PC-9 (cell line): Measurements from ENCODE around the gene MRC2. TPM values are rescaled to one million over a fixed set of nuclear protein-coding genes. Genes with fewer than 3 reads are reported as not detected.

Experiments used
- BruUV-seq: library from RNA; stranded (reverse); fragments of 400-500 nt; replicated peaks from 2 replicates; lab custom pipeline; 2021; lab: Mats Ljungman, UMichigan
- CTCF ChIA-PET: fragments of 300-600 bp; sonication (Branson Sonifier 250); formaldehyde crosslinking; loops from one replicate; lab custom pipeline; 2022; ENCODE audit warnings: antibody characterized with exemption; lab: Charles Lee
- POLR2A ChIA-PET: fragments of 300-600 bp; sonication (Branson Sonifier 250); formaldehyde crosslinking; loops from one replicate; lab custom pipeline; 2022; ENCODE audit warnings: antibody characterized with exemption; ENCODE audit not compliant: unreplicated experiment; lab: Charles Lee
- DNase-seq, 2 experiments: peaks; one replicate each; pipeline versions ENCODE4 v3.0.0 to v3.0.0-alpha.2; 2015 to 2022; ENCODE audit warnings: mixed read lengths in 1 of 2
- H2AFZ ChIP-seq: fragments of 200-600 bp; sonication (generic); 2 replicates; pipeline ENCODE4 v1.8.1; 2017; ENCODE audit warnings: antibody characterized with exemption
- H3F3A ChIP-seq: fragments of 200-600 bp; sonication (generic); 2 replicates; pipeline ENCODE4 v1.8.1; 2017; ENCODE audit warnings: antibody characterized with exemption, mild to moderate bottlenecking, low read depth; ENCODE audit not compliant: insufficient read depth
- H3K27ac ChIP-seq: fragments of 200-600 bp; sonication (generic); 2 replicates; pipeline ENCODE4 v1.6.1; 2016; ENCODE audit warnings: mixed run types
- H3K27me3 ChIP-seq: fragments of 200-600 bp; sonication (generic); 2 replicates; pipeline ENCODE4 v1.6.1; 2016; ENCODE audit warnings: low read depth, mixed run types; ENCODE audit not compliant: insufficient read depth
- H3K36me3 ChIP-seq: fragments of 200-600 bp; sonication (generic); 2 replicates; pipeline ENCODE4 v1.6.1; 2016; ENCODE audit warnings: low read depth, mixed run types
- H3K4me1 ChIP-seq: fragments of 200-600 bp; sonication (generic); replicated peaks from 2 replicates; pipeline ENCODE4 v1.6.1; 2016; ENCODE audit warnings: mixed run types; ENCODE audit not compliant: insufficient read depth
- H3K4me2 ChIP-seq: fragments of 200-600 bp; sonication (generic); 2 replicates; pipeline ENCODE4 v1.6.1; 2017; ENCODE audit warnings: mixed run types
- H3K4me3 ChIP-seq: fragments of 200-600 bp; sonication (generic); 2 replicates; pipeline ENCODE4 v1.6.1; 2016; ENCODE audit warnings: mixed run types
- H3K79me2 ChIP-seq: fragments of 200-600 bp; sonication (generic); 2 replicates; pipeline ENCODE4 v1.6.1; 2017; ENCODE audit warnings: low read depth, mixed run types
- H3K9me2 ChIP-seq: fragments of 200-600 bp; sonication (generic); 2 replicates; pipeline ENCODE4 v1.8.1; 2017; ENCODE audit warnings: mild to moderate bottlenecking; ENCODE audit not compliant: insufficient read depth
- H3K9me3 ChIP-seq: fragments of 200-600 bp; sonication (generic); 2 replicates; pipeline ENCODE4 v1.8.1; 2016; ENCODE audit warnings: low read depth; ENCODE audit not compliant: insufficient read depth
- H4K20me1 ChIP-seq: fragments of 200-600 bp; sonication (generic); 2 replicates; pipeline ENCODE4 v1.8.1; 2017; ENCODE audit not compliant: insufficient read depth
- CTCF ChIP-seq: fragments of 200-600 bp; sonication (generic); conservative IDR thresholded peaks from 2 replicates; pipeline ENCODE4 v1.6.1; 2017; ENCODE audit warnings: mixed run types, antibody characterized with exemption, mild to moderate bottlenecking, moderate library complexity
- EZH2 ChIP-seq: fragments of 200-600 bp; sonication (generic); IDR thresholded peaks from 2 replicates; pipeline ENCODE4 v1.8.0; 2017; ENCODE audit warnings: antibody characterized with exemption, low read depth
- intact Hi-C: fragments of 100-400 bp; cut with micrococcal nuclease; formaldehyde crosslinking; loops from one replicate; pipeline ENCODE4 v1.10.0; 2022; ENCODE audit not compliant: unreplicated experiment
- total RNA-seq: library from RNA; stranded (reverse); gene quantifications from 2 replicates; pipeline ENCODE4 v1.2.3, GENCODE V29; 2021

MRC2 gene
- total RNA-seq, 1 experiment from 2014 or later = 1.0 TPM

- no peaks in the 10 kb centered on the region for H3K9me2 ChIP-seq
- intact Hi-C loops = no loop called here
- no peak for TF ChIP-seq CTCF
- no peak for TF ChIP-seq EZH2
- H3F3A ChIP-seq = peaks cover 17% of the 10 kb centered on the region; the same call in 1 of the 2 replicates
- H3K27me3 ChIP-seq = no peaks in the 10 kb centered on the region
- BruUV-seq = no TSS peak
- no peak overlapping the region for H3K4me2 ChIP-seq
- H3K79me2 ChIP-seq = no peaks in the 10 kb centered on the region
- H3K4me3 ChIP-seq = no peak overlapping the region
- ChIA-PET POLR2A (no interaction called here), CTCF (interaction anchor here (0.6 kb wide), 1 partner anchor 485 kb away, joined by 4 read pairs; no protein-coding TSS in a partner anchor)
- no peak overlapping the region for H2AFZ ChIP-seq
- DNase-seq = no peak
- no peaks in the 10 kb centered on the region for H3K9me3 ChIP-seq
- no peak overlapping the region for H3K27ac ChIP-seq
- no peaks in the 10 kb centered on the region for H3K4me1 ChIP-seq
- H4K20me1 ChIP-seq = peaks cover 6% of the 10 kb centered on the region; the same call in 1 of the 2 replicates
- H3K36me3 ChIP-seq = peaks cover 29% of the 10 kb centered on the region
Observed at GRCh38 chr17:62595484-62595883, 32.0 kb upstream of the MRC2 start.

GRCh38 chr17:62596662-62597061, 30.8 kb upstream of the MRC2 start:
- H3F3A ChIP-seq = peaks cover 9% of the 10 kb centered on the region; the same call in 1 of the 2 replicates
- no peak for DNase-seq
- H3K79me2 ChIP-seq = no peaks in the 10 kb centered on the region
- no peaks in the 10 kb centered on the region for H3K9me3 ChIP-seq
- H4K20me1 ChIP-seq = peaks cover 6% of the 10 kb centered on the region; the same call in 1 of the 2 replicates
- peaks cover 41% of the 10 kb centered on the region for H3K36me3 ChIP-seq
- ChIA-PET CTCF (no interaction called here), POLR2A (no interaction called here)
- no peak overlapping the region for H2AFZ ChIP-seq
- no TSS peak for BruUV-seq
- no peak for TF ChIP-seq EZH2
- no peak for TF ChIP-seq CTCF
- H3K4me3 ChIP-seq = no peak overlapping the region
- no peaks in the 10 kb centered on the region for H3K4me1 ChIP-seq
- no peaks in the 10 kb centered on the region for H3K9me2 ChIP-seq
- intact Hi-C loops = no loop called here
- no peak overlapping the region for H3K4me2 ChIP-seq
- H3K27me3 ChIP-seq = no peaks in the 10 kb centered on the region
- no peak overlapping the region for H3K27ac ChIP-seq

- H3K27me3 ChIP-seq = no peaks in the 10 kb centered on the region
- H3F3A ChIP-seq = peaks cover 5% of the 10 kb centered on the region; the same call in 1 of the 2 replicates
- peaks cover 45% of the 10 kb centered on the region for H3K36me3 ChIP-seq
- no peak overlapping the region for H3K4me2 ChIP-seq
- H3K79me2 ChIP-seq = no peaks in the 10 kb centered on the region
- no peaks in the 10 kb centered on the region for H3K9me3 ChIP-seq
- ChIA-PET CTCF (no interaction called here), POLR2A (no interaction called here)
- no peaks in the 10 kb centered on the region for H3K4me1 ChIP-seq
- no peaks in the 10 kb centered on the region for H3K9me2 ChIP-seq
- no peak overlapping the region for H3K4me3 ChIP-seq
- intact Hi-C loops = no loop called here
- DNase-seq = no peak
- BruUV-seq = no TSS peak
- peaks cover 5% of the 10 kb centered on the region; the same call in 1 of the 2 replicates for H4K20me1 ChIP-seq
- TF ChIP-seq EZH2 = no peak
- TF ChIP-seq CTCF = no peak
- H2AFZ ChIP-seq = no peak overlapping the region
- H3K27ac ChIP-seq = no peak overlapping the region
Observed at GRCh38 chr17:62597150-62597549, 30.3 kb upstream of the MRC2 start.
